Parathyroid adenoma (tissue), 2 donors: ENCODE results near the gene CEP170B.

Source experiments
- H2AFZ ChIP-seq: fragments of 300-600 bp; sonication (generic); one replicate; pipeline ENCODE4 v1.7.0; 2017; ENCODE audit warnings: antibody characterized with exemption, mild to moderate bottlenecking
- H3K27ac ChIP-seq: fragments of 300-600 bp; sonication (generic); one replicate; pipeline ENCODE4 v1.7.0; 2017
- H3K27me3 ChIP-seq: fragments of 300-600 bp; sonication (generic); one replicate; pipeline ENCODE4 v1.7.0; 2017; ENCODE audit warnings: low read length; ENCODE audit not compliant: control insufficient read depth, insufficient read depth
- H3K36me3 ChIP-seq: fragments of 300-600 bp; sonication (generic); one replicate; pipeline ENCODE4 v1.7.0; 2017; ENCODE audit warnings: low read length; ENCODE audit not compliant: control insufficient read depth, insufficient read depth
- H3K4me1 ChIP-seq: fragments of 300-600 bp; sonication (generic); one replicate; pipeline ENCODE4 v1.7.0; 2017; ENCODE audit warnings: control low read depth
- H3K4me2 ChIP-seq: fragments of 300-600 bp; sonication (generic); one replicate; pipeline ENCODE4 v1.7.0; 2017; ENCODE audit warnings: low read length
- H3K4me3 ChIP-seq: fragments of 300-600 bp; sonication (generic); one replicate; pipeline ENCODE4 v1.7.0; 2017; ENCODE audit warnings: low read depth, low read length
- H3K79me2 ChIP-seq: fragments of 300-600 bp; sonication (generic); one replicate; pipeline ENCODE4 v1.7.0; 2017; ENCODE audit warnings: control low read depth
- H3K9ac ChIP-seq: fragments of 300-600 bp; sonication (generic); one replicate; pipeline ENCODE4 v1.7.0; 2017; ENCODE audit warnings: mild to moderate bottlenecking
- H3K9me3 ChIP-seq: fragments of 300-600 bp; sonication (generic); one replicate; pipeline ENCODE4 v1.7.0; 2017; ENCODE audit warnings: low read length; ENCODE audit not compliant: control insufficient read depth
- CTCF ChIP-seq: fragments of 300-600 bp; sonication (generic); IDR thresholded peaks from one replicate; pipeline ENCODE4 v1.7.0; 2017; ENCODE audit warnings: antibody characterized with exemption, mild to moderate bottlenecking
- donor health status: primary hyperparathyroidism.

Gene CEP170B

GRCh38 chr14:104935955-104936354 is 70.9 kb downstream of the CEP170B start:
- Histone ChIP-seq H3K36me3 (no peaks in the 10 kb centered on the region), H3K4me2 (no peak overlapping the region), H3K9me3 (no peaks in the 10 kb centered on the region), H3K4me3 (no peak overlapping the region), H2AFZ (no peak overlapping the region), H3K27ac (no peak overlapping the region), H3K4me1 (peaks cover 19% of the 10 kb centered on the region), H3K79me2 (no peaks in the 10 kb centered on the region), H3K27me3 (no peaks in the 10 kb centered on the region), H3K9ac (no peak overlapping the region)
- TF ChIP-seq CTCF = no peak

GRCh38 chr14:104936361-104937155 is 71.5 kb downstream of the CEP170B start:
- Histone ChIP-seq H3K9me3 (no peaks in the 10 kb centered on the region), H3K27me3 (no peaks in the 10 kb centered on the region), H3K27ac (no peak overlapping the region), H3K4me3 (no peak overlapping the region), H2AFZ (no peak overlapping the region), H3K79me2 (no peaks in the 10 kb centered on the region), H3K9ac (no peak overlapping the region), H3K36me3 (no peaks in the 10 kb centered on the region), H3K4me2 (no peak overlapping the region), H3K4me1 (peaks cover 19% of the 10 kb centered on the region)
- no peak for TF ChIP-seq CTCF

- Histone ChIP-seq H3K4me2 (no peak overlapping the region), H3K27ac (no peak overlapping the region), H3K4me3 (no peak overlapping the region), H3K79me2 (no peaks in the 10 kb centered on the region), H3K9me3 (no peaks in the 10 kb centered on the region), H3K9ac (no peak overlapping the region), H2AFZ (no peak overlapping the region), H3K36me3 (no peaks in the 10 kb centered on the region), H3K4me1 (peaks cover 17% of the 10 kb centered on the region), H3K27me3 (no peaks in the 10 kb centered on the region)
- TF ChIP-seq CTCF = no peak
Measured at GRCh38 chr14:104937161-104937560, 72.1 kb downstream of the CEP170B start.

- Histone ChIP-seq H3K4me3 (no peak overlapping the region), H3K9me3 (no peaks in the 10 kb centered on the region), H3K36me3 (no peaks in the 10 kb centered on the region), H3K79me2 (no peaks in the 10 kb centered on the region), H3K4me1 (peaks cover 17% of the 10 kb centered on the region), H3K4me2 (no peak overlapping the region), H2AFZ (no peak overlapping the region), H3K9ac (no peak overlapping the region), H3K27ac (no peak overlapping the region), H3K27me3 (no peaks in the 10 kb centered on the region)
- TF ChIP-seq CTCF = no peak
Measured at GRCh38 chr14:104937694-104938365, 72.8 kb downstream of the CEP170B start.
